OCI-LY7 (cell line): ENCODE measurements around the gene PHYKPL.

Experiments used
- CTCF ChIP-seq: fragments of 200-600 bp; sonication (generic); conservative IDR thresholded peaks from 2 replicates; pipeline ENCODE4 v1.5.1; 2014; ENCODE audit warnings: mild to moderate bottlenecking, antibody characterized with exemption, low read length, moderate library complexity, mixed read lengths
- EZH2phosphoT487 ChIP-seq: fragments of 200-600 bp; sonication (generic); IDR thresholded peaks from 2 replicates; pipeline ENCODE4 v1.6.1; 2018; ENCODE audit warnings: low read depth, borderline replicate concordance, mild to moderate bottlenecking, mixed run types, antibody characterized with exemption, low read length, moderate library complexity, mixed read lengths

- TF ChIP-seq CTCF (no peak), EZH2phosphoT487 (no peak)
Observed at GRCh38 chr5:178265746-178266145, 33.1 kb upstream of the PHYKPL start.
